ENCODE data around the gene NDUFS2. TPM values are rescaled to one million over a fixed set of nuclear protein-coding genes. Genes with fewer than 3 reads are reported as not detected.

The NDUFS2 gene
- total and polyA plus RNA-seq, 9 of the 15 experiments (the other 6 are each of a cell fraction or from before 2014, with no cell fraction given), result 70.0 to 176 (median 141) TPM

DNA sequence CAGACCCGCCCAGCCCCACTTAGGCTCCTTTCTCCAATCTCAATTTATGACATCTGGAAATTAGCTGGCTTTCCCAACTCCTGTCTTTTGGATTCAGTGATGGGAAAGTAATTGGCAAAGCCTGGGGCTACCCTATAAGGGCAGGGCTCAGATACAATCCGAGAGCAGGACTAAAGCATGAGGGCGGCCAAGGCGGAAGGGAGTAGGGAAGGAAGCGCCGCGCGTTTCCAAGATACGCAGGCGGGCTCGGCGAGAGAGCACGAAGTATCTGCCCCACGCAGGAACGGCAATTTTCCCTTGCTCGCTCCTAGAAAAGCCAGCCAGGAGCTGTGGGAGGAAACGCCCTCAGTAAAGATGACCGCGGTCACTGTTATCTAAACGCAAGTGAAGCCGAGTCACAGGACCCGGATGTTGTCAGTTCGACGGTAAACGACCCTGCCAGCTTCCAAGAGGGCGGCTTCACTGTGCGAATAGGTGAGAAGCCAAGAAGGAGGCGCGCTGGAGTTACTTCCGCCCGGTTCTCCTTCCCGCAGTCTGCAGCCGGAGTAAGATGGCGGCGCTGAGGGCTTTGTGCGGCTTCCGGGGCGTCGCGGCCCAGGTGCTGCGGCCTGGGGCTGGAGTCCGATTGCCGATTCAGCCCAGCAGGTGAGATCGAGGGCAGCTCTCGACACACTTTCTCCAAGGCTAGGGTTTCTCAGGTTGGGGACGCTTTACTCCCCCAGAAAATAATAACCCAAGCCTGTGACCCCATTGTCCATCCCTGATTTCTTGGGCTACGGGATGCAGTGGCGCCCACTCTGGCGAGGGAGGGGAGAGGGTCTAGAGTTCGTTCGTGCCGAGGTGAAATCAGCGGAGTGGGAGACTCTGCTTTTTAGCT, at the start of gene NDUFS2 (continued):
- TF ChIP-seq TEAD4 (IDR thresholded peaks at IDR 0.05; ENCODE audit: low read length) (0 out of 2 replicates have a peak, but pooled peaks have one; percentile 8), TEAD4 (CRISPR knock-in tag; IDR thresholded peaks at IDR 0.05; ENCODE audit: borderline replicate concordance) (no peak), ESRRB (CRISPR knock-in tag; IDR thresholded peaks at IDR 0.05; ENCODE audit: borderline replicate concordance) (no peak), BCOR (IDR thresholded peaks at IDR 0.05) (no peak), HNRNPH1 (optimal IDR thresholded peaks at IDR 0.05; ENCODE audit: low read depth, low read length) (no peak), GABPB1 (CRISPR knock-in tag; IDR thresholded peaks at IDR 0.05) (peak; percentile 95), FOXM1 (IDR thresholded peaks at IDR 0.05; ENCODE audit: low read depth) (0 out of 2 replicates have a peak, but pooled peaks have one; percentile 9), FOXM1 (CRISPR knock-in tag; IDR thresholded peaks at IDR 0.05; ENCODE audit: low read depth) (no peak), DACH1 (IDR thresholded peaks at IDR 0.05; ENCODE audit: partially characterized antibody) (no peak), BHLHE40 (IDR thresholded peaks at IDR 0.05; ENCODE audit: low read length) (no peak), ATF1 (CRISPR knock-in tag; IDR thresholded peaks at IDR 0.05) (no peak), ATF1 (tag; IDR thresholded peaks at IDR 0.05) (peak; percentile 94), NFE2 (IDR thresholded peaks at IDR 0.05; ENCODE audit: low read depth) (no peak), SETDB1 (IDR thresholded peaks at IDR 0.05; ENCODE audit: low read length) (peak; percentile 56), ILK (tag; IDR thresholded peaks at IDR 0.05; ENCODE audit: borderline replicate concordance, low read depth) (no peak), PML (IDR thresholded peaks at IDR 0.05; ENCODE audit: low read length) (peak; percentile 56; the same call in 1 of the 2 replicates), PHF20 (IDR thresholded peaks at IDR 0.05; ENCODE audit: partially characterized antibody) (peak; percentile 85), STAT5A (IDR thresholded peaks at IDR 0.05; ENCODE audit: borderline replicate concordance, low read length) (no peak; the same call in 1 of the 2 replicates), E2F3 (CRISPR knock-in tag; IDR thresholded peaks at IDR 0.05) (peak; percentile 70; the same call in 1 of the 2 replicates)
- TF ChIP-seq, protein P1, sequence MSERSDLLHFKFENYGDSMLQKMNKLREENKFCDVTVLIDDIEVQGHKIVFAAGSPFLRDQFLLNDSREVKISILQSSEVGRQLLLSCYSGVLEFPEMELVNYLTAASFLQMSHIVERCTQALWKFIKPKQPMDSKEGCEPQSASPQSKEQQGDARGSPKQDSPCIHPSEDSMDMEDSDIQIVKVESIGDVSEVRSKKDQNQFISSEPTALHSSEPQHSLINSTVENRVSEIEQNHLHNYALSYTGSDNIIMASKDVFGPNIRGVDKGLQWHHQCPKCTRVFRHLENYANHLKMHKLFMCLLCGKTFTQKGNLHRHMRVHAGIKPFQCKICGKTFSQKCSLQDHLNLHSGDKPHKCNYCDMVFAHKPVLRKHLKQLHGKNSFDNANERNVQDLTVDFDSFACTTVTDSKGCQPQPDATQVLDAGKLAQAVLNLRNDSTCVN (CRISPR knock-in tag; IDR thresholded peaks at IDR 0.05), result 0 out of 2 replicates have a peak, but pooled peaks have one; percentile 7
- TF ChIP-seq, protein P2, sequence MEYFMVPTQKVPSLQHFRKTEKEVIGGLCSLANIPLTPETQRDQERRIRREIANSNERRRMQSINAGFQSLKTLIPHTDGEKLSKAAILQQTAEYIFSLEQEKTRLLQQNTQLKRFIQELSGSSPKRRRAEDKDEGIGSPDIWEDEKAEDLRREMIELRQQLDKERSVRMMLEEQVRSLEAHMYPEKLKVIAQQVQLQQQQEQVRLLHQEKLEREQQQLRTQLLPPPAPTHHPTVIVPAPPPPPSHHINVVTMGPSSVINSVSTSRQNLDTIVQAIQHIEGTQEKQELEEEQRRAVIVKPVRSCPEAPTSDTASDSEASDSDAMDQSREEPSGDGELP (CRISPR knock-in tag; IDR thresholded peaks at IDR 0.05; ENCODE audit: borderline replicate concordance), result peak; percentile 90; the same call in 1 of the 2 replicates
- TF ChIP-seq, protein P3, sequence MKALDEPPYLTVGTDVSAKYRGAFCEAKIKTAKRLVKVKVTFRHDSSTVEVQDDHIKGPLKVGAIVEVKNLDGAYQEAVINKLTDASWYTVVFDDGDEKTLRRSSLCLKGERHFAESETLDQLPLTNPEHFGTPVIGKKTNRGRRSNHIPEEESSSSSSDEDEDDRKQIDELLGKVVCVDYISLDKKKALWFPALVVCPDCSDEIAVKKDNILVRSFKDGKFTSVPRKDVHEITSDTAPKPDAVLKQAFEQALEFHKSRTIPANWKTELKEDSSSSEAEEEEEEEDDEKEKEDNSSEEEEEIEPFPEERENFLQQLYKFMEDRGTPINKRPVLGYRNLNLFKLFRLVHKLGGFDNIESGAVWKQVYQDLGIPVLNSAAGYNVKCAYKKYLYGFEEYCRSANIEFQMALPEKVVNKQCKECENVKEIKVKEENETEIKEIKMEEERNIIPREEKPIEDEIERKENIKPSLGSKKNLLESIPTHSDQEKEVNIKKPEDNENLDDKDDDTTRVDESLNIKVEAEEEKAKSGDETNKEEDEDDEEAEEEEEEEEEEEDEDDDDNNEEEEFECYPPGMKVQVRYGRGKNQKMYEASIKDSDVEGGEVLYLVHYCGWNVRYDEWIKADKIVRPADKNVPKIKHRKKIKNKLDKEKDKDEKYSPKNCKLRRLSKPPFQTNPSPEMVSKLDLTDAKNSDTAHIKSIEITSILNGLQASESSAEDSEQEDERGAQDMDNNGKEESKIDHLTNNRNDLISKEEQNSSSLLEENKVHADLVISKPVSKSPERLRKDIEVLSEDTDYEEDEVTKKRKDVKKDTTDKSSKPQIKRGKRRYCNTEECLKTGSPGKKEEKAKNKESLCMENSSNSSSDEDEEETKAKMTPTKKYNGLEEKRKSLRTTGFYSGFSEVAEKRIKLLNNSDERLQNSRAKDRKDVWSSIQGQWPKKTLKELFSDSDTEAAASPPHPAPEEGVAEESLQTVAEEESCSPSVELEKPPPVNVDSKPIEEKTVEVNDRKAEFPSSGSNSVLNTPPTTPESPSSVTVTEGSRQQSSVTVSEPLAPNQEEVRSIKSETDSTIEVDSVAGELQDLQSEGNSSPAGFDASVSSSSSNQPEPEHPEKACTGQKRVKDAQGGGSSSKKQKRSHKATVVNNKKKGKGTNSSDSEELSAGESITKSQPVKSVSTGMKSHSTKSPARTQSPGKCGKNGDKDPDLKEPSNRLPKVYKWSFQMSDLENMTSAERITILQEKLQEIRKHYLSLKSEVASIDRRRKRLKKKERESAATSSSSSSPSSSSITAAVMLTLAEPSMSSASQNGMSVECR (CRISPR knock-in tag; IDR thresholded peaks at IDR 0.05), result peak; percentile 79; the same call in 1 of the 2 replicates
